ENCODE data around the gene SEC11A.

SEC11A gene

DNA sequence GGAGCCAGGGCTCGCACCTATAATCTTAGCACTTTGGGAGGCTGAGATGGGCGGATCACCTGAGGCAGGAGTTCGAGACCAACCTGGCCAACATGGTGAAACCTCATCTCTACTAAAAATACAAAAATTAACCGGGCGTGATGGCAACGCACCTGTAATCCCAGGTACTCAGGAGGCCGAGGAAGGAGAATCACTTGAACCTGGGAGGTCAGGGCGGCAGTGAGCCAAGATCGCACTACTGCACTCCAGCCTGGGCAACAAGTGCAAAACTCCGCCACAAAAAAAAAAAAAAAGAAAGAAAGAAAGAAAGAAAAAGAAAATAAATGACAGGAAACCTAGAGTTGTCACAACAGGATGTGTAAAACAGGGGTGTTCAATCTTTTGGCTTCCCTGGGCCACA lies 54.9 kb downstream of the SEC11A start:
- Histone ChIP-seq H3K9me3 (replicated peaks; ENCODE audit: insufficient read depth, low read length) (no peaks in the 10 kb centered on the region), H3F3A (ENCODE audit: insufficient read depth, low read length) (peaks cover 33% of the 10 kb centered on the region), H3K4me1 (ENCODE audit: low read length) (peaks cover 27% of the 10 kb centered on the region), H3K27me3 (replicated peaks; ENCODE audit: insufficient read depth, low read length) (no peaks in the 10 kb centered on the region), H3K4me3 (ENCODE audit: low read length) (no peak overlapping the region), H3K36me3 (replicated peaks; ENCODE audit: insufficient read depth, low read length) (no peaks in the 10 kb centered on the region), H3K27ac (ENCODE audit: low read length) (peak overlapping the region; percentile 81; the same call in 1 of the 2 replicates), H3K9ac (ENCODE audit: low read length) (0 out of 2 replicates have a peak overlapping the region, but pooled peaks have one; percentile 17), H2AFZ (ENCODE audit: low read length) (no peak overlapping the region), H3K79me2 (ENCODE audit: low read length) (no peaks in the 10 kb centered on the region), H4K20me1 (ENCODE audit: insufficient read depth, low read length) (no peaks in the 10 kb centered on the region), H3K4me2 (ENCODE audit: low read depth, low read length) (peak overlapping the region; percentile 36; the same call in 1 of the 2 replicates), H3K9me2 (replicated peaks; ENCODE audit: insufficient read depth, low read length) (no peaks in the 10 kb centered on the region)
- TF ChIP-seq, protein P1, sequence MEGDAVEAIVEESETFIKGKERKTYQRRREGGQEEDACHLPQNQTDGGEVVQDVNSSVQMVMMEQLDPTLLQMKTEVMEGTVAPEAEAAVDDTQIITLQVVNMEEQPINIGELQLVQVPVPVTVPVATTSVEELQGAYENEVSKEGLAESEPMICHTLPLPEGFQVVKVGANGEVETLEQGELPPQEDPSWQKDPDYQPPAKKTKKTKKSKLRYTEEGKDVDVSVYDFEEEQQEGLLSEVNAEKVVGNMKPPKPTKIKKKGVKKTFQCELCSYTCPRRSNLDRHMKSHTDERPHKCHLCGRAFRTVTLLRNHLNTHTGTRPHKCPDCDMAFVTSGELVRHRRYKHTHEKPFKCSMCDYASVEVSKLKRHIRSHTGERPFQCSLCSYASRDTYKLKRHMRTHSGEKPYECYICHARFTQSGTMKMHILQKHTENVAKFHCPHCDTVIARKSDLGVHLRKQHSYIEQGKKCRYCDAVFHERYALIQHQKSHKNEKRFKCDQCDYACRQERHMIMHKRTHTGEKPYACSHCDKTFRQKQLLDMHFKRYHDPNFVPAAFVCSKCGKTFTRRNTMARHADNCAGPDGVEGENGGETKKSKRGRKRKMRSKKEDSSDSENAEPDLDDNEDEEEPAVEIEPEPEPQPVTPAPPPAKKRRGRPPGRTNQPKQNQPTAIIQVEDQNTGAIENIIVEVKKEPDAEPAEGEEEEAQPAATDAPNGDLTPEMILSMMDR (IDR thresholded peaks at IDR 0.05; ENCODE audit: low read length) = no peak
- TF ChIP-seq EZH2 (optimal IDR thresholded peaks at IDR 0.05; ENCODE audit: low read depth, low read length) (no peak), EZH2phosphoT487 (IDR thresholded peaks at IDR 0.05; ENCODE audit: low read length) (no peak)
- no peak for DNase-seq

GRCh38 chr15:84659904-84660781 lies 55.8 kb downstream of the SEC11A start:
- H3F3A ChIP-seq (ENCODE audit: insufficient read depth, low read length) = peaks cover 35% of the 10 kb centered on the region
- H4K20me1 ChIP-seq (ENCODE audit: insufficient read depth, low read length) = no peaks in the 10 kb centered on the region
- peak overlapping the region; percentile 17 for H3K9ac ChIP-seq (ENCODE audit: low read length)
- H3K9me2 ChIP-seq (replicated peaks; ENCODE audit: insufficient read depth, low read length) = no peaks in the 10 kb centered on the region
- H3K4me1 ChIP-seq (ENCODE audit: low read length) = peaks cover 29% of the 10 kb centered on the region
- no peaks in the 10 kb centered on the region for H3K36me3 ChIP-seq (replicated peaks; ENCODE audit: insufficient read depth, low read length)
- H3K9me3 ChIP-seq (replicated peaks; ENCODE audit: insufficient read depth, low read length) = no peaks in the 10 kb centered on the region
- H3K79me2 ChIP-seq (ENCODE audit: low read length) = no peaks in the 10 kb centered on the region
- peak; percentile 73 for DNase-seq
- TF ChIP-seq, protein P1 (IDR thresholded peaks at IDR 0.05; ENCODE audit: low read length) = no peak
- no peak for TF ChIP-seq EZH2phosphoT487 (IDR thresholded peaks at IDR 0.05; ENCODE audit: low read length)
- TF ChIP-seq EZH2 (optimal IDR thresholded peaks at IDR 0.05; ENCODE audit: low read depth, low read length) = no peak
- no peaks in the 10 kb centered on the region for H3K27me3 ChIP-seq (replicated peaks; ENCODE audit: insufficient read depth, low read length)
- peak overlapping the region; percentile 36 for H3K4me2 ChIP-seq (ENCODE audit: low read depth, low read length)
- peak overlapping the region; percentile 81 for H3K27ac ChIP-seq (ENCODE audit: low read length)
- H3K4me3 ChIP-seq (ENCODE audit: low read length) = no peak overlapping the region
- H2AFZ ChIP-seq (ENCODE audit: low read length) = no peak overlapping the region

DNA sequence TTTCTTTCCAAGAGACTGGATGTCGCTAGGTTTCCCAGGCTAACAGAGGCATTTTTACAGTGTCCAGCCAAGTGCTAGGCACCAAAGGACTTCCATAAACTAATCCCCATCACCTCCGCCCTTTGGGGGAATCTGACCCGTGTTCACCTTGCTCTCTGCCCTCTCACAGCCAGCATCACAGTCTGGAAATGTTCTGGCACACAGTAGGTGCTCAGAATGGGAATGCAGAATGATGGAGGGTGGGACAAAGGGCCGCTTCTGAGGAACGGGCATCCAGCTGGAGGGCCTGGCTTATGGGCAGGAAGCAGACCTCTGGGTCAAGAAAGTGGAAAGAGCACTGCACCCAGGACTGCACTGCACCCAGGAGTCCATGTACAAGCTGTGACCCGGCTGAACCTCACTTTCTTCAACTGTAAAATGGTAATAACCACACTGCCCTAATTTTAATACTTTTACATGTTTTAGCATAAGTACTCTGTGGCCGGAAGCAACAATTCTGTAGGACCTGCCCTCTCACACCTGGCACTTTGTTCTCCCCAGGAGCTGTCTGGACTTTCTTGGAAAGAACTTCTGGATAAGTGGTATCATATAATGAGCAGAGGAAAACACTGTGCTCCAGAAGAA lies 57.0 kb downstream of the SEC11A start:
- H3K9ac ChIP-seq (ENCODE audit: low read length) = peak overlapping the region; percentile 77; the same call in 1 of the 2 replicates
- H3K4me3 ChIP-seq (ENCODE audit: low read length) = peak overlapping the region; percentile 61
- no peak for DNase-seq
- TF ChIP-seq, protein P1 (IDR thresholded peaks at IDR 0.05; ENCODE audit: low read length) = no peak
- no peak for TF ChIP-seq EZH2phosphoT487 (IDR thresholded peaks at IDR 0.05; ENCODE audit: low read length)
- TF ChIP-seq EZH2 (optimal IDR thresholded peaks at IDR 0.05; ENCODE audit: low read depth, low read length) = no peak
- H4K20me1 ChIP-seq (ENCODE audit: insufficient read depth, low read length) = no peaks in the 10 kb centered on the region
- H3K9me2 ChIP-seq (replicated peaks; ENCODE audit: insufficient read depth, low read length) = no peaks in the 10 kb centered on the region
- H3K4me1 ChIP-seq (ENCODE audit: low read length) = peaks cover 33% of the 10 kb centered on the region
- peak overlapping the region; percentile 54 for H2AFZ ChIP-seq (ENCODE audit: low read length)
- peak overlapping the region; percentile 81; the same call in 1 of the 2 replicates for H3K27ac ChIP-seq (ENCODE audit: low read length)
- peaks cover 45% of the 10 kb centered on the region for H3F3A ChIP-seq (ENCODE audit: insufficient read depth, low read length)
- no peaks in the 10 kb centered on the region for H3K27me3 ChIP-seq (replicated peaks; ENCODE audit: insufficient read depth, low read length)
- peaks cover 2% of the 10 kb centered on the region for H3K79me2 ChIP-seq (ENCODE audit: low read length)
- H3K4me2 ChIP-seq (ENCODE audit: low read depth, low read length) = peak overlapping the region; percentile 84
- H3K9me3 ChIP-seq (replicated peaks; ENCODE audit: insufficient read depth, low read length) = no peaks in the 10 kb centered on the region
- no peaks in the 10 kb centered on the region for H3K36me3 ChIP-seq (replicated peaks; ENCODE audit: insufficient read depth, low read length)

All from MM.1S (cell line).